ENCODE data around the gene DSCAML1.
A peak's percentile ranks its signal among the peaks of the same experiment; 100 is the strongest.

DSCAML1 gene

GRCh38 chr11:117437041-117437790, 359.8 kb downstream of the DSCAML1 start:
- no peak for DNase-seq

- no peak for DNase-seq
These were observed 361.7 kb downstream of the DSCAML1 start for GRCh38 chr11:117435326-117435725.

- no peak for DNase-seq
These were observed 362.5 kb downstream of the DSCAML1 start for GRCh38 chr11:117434481-117434880.

GRCh38 chr11:117433717-117434116, 363.3 kb downstream of the DSCAML1 start:
- DNase-seq: no peak

GRCh38 chr11:117431436-117431835, 365.6 kb downstream of the DSCAML1 start:
- DNase-seq: no peak

- DNase-seq: no peak
These were observed 366.6 kb downstream of the DSCAML1 start for GRCh38 chr11:117430293-117430955.

- DNase-seq: no peak
These were observed 368.2 kb downstream of the DSCAML1 start for GRCh38 chr11:117428856-117429229.

- no peak for DNase-seq
These were observed 368.7 kb downstream of the DSCAML1 start for GRCh38 chr11:117428186-117428855.

GRCh38 chr11:117427356-117427874, 369.6 kb downstream of the DSCAML1 start:
- DNase-seq: no peak

GRCh38 chr11:117426941-117427340, 370.1 kb downstream of the DSCAML1 start:
- no peak for DNase-seq

- DNase-seq: peak in 1 of 2 experiments; percentile 18
These were observed 370.7 kb downstream of the DSCAML1 start for GRCh38 chr11:117426297-117426685.

GRCh38 chr11:117425679-117426296, 371.2 kb downstream of the DSCAML1 start:
- DNase-seq: no peak

- no peak for DNase-seq
These were observed 372.2 kb downstream of the DSCAML1 start for GRCh38 chr11:117424781-117425180.

- DNase-seq: no peak
These were observed 373.9 kb downstream of the DSCAML1 start for GRCh38 chr11:117423046-117423575.

- no peak for DNase-seq
These were observed 375.5 kb downstream of the DSCAML1 start for GRCh38 chr11:117421476-117421875.

GRCh38 chr11:117421041-117421440, 376.0 kb downstream of the DSCAML1 start:
- no peak for DNase-seq

- no peak for DNase-seq
These were observed 376.4 kb downstream of the DSCAML1 start for GRCh38 chr11:117420598-117420997.

- DNase-seq: no peak
These were observed 376.9 kb downstream of the DSCAML1 start for GRCh38 chr11:117420143-117420485.

GRCh38 chr11:117419482-117420142, 377.4 kb downstream of the DSCAML1 start:
- no peak for DNase-seq

- no peak for DNase-seq
These were observed 378.1 kb downstream of the DSCAML1 start for GRCh38 chr11:117418737-117419481.

- DNase-seq: no peak
These were observed 379.2 kb downstream of the DSCAML1 start for GRCh38 chr11:117417856-117418255.

GRCh38 chr11:117417342-117417741, 379.7 kb downstream of the DSCAML1 start:
- no peak for DNase-seq
